ENCODE results near the gene PMEPA1.

GRCh38 chr20:57691699-57692098 lies 18.1 kb downstream of the PMEPA1 start:
- TF ChIP-seq EP300 (IDR thresholded peaks at IDR 0.05) (no peak), CTCF (IDR thresholded peaks at IDR 0.05) (no peak), POLR2AphosphoS5 (IDR thresholded peaks at IDR 0.05) (no peak)
